Gastrocnemius medialis (tissue), 4 donors: ENCODE data around the gene TIPARP. TPM values are rescaled to one million over a fixed set of nuclear protein-coding genes. Genes with fewer than 3 reads are reported as not detected.

ENCODE experiments used
- ATAC-seq, 2 donors: fragments of 150-250 bp; one replicate each; pipeline ENCODE4 v1.9.1; 2016
- DNase-seq, 2 donors: peaks; one replicate each; pipeline ENCODE4 v3.0.0-alpha.2; 2019
- H3K27ac ChIP-seq, 4 donors: fragments of 200-600 bp; sonication (generic); 1 replicate in 1 of 4; 2 replicates in 3 of 4; pipeline ENCODE4 v1.5.1; 2016 to 2018; ENCODE audit warnings: mild to moderate bottlenecking in 2 of 4, moderate library complexity in 1 of 4
- H3K27me3 ChIP-seq, 3 donors: fragments of 200-600 bp; sonication (generic) in 2 of 3; 1 replicate in 1 of 3; 2 replicates in 2 of 3; pipeline versions ENCODE4 v1.5.1 to v1.6.0; 2016 to 2019; ENCODE audit warnings: mild to moderate bottlenecking in 1 of 3, moderate library complexity in 1 of 3
- H3K36me3 ChIP-seq, 2 donors: fragments of 200-600 bp; sonication (generic) in 1 of 2; one replicate each; pipeline ENCODE4 v1.5.1; 2017 to 2018
- H3K4me1 ChIP-seq, 2 donors: fragments of 200-600 bp; sonication (generic) in 1 of 2; one replicate each; pipeline ENCODE4 v1.5.1; 2016 to 2017; ENCODE audit warnings: mild to moderate bottlenecking in 2 of 2
- H3K4me3 ChIP-seq, 4 donors: fragments of 200-600 bp; sonication (generic) in 3 of 4; 1 replicate in 1 of 4; 2 replicates in 3 of 4; pipeline ENCODE4 v1.5.1; 2016 to 2019; ENCODE audit warnings: mild to moderate bottlenecking in 2 of 4
- H3K9me3 ChIP-seq, 3 donors: fragments of 200-600 bp; sonication (generic) in 2 of 3; 1 replicate in 1 of 3; 2 replicates in 2 of 3; pipeline ENCODE4 v1.5.1; 2016 to 2019
- CTCF ChIP-seq, 5 experiments: fragments of 450-650 bp in 3 of 5; fragments of 200-600 bp in 2 of 5; sonication (generic) in 2 of 5; IDR thresholded peaks in 4 of 5; conservative IDR thresholded peaks in 1 of 5; 1 replicate in 4 of 5; 2 replicates in 1 of 5; pipeline ENCODE4 v1.5.1; 2016 to 2019; ENCODE audit warnings: antibody characterized with exemption in 5 of 5, mild to moderate bottlenecking in 3 of 5, moderate library complexity in 3 of 5
- POLR2A ChIP-seq, 2 donors: fragments of 450-650 bp; IDR thresholded peaks; one replicate each; pipeline ENCODE4 v1.6.1; 2017; ENCODE audit warnings: antibody characterized with exemption in 2 of 2, mild to moderate bottlenecking in 2 of 2, moderate library complexity in 2 of 2
- in situ Hi-C, 4 donors: fragments of 200-750 bp; cut with MboI; loops; one replicate each; pipeline versions ENCODE4 v1.15.0 to v1.8.0; 2017; ENCODE audit warnings: low sequenced_read_pairs in 4 of 4
- intact Hi-C: fragments of 100-400 bp; cut with DNase I; formaldehyde crosslinking; loops from one replicate; pipeline ENCODE4 v1.15.1; 2023; ENCODE audit warnings: low total_unique reads
- total RNA-seq, 4 donors: library from RNA; depleted of rRNA; stranded (reverse); fragments of >200 nt; gene quantifications; one replicate each; pipeline versions ENCODE4 v1.1.0 to v1.2.3, GENCODE V29; 2016

The TIPARP gene
- total RNA-seq, 4 donors from 2014 or later, result 16.0 to 50.2 (median 31.7) TPM

- DNase-seq, result no peak
- intact Hi-C loops (no loop called here), in situ Hi-C loops (no loop called here)
- Histone ChIP-seq H3K27me3 (no peaks in the 10 kb centered on the region), H3K36me3 (no peaks in the 10 kb centered on the region), H3K27ac (no peak overlapping the region), H3K9me3 (no peaks in the 10 kb centered on the region), H3K4me3 (no peak overlapping the region), H3K4me1 (peaks cover 17 to 34% of the 10 kb centered on the region in 2 donors)
- ATAC-seq, result no peak
- TF ChIP-seq CTCF (IDR thresholded peaks at IDR 0.05 in 4 of 5, conservative IDR thresholded peaks at IDR 0.05 in 1 of 5) (no peak), POLR2A (IDR thresholded peaks at IDR 0.05) (no peak)
Observed at GRCh38 chr3:156633335-156633734, 41.1 kb upstream of the TIPARP start.

- intact Hi-C loops, result no loop called here
- ATAC-seq, result no peak
- in situ Hi-C loops, result no loop called here
- H3K4me1 ChIP-seq, result peaks cover 9 to 17% of the 10 kb centered on the region in 2 donors
- no peak overlapping the region for H3K27ac ChIP-seq
- no peak for DNase-seq
- H3K36me3 ChIP-seq, result no peaks in the 10 kb centered on the region
- H3K9me3 ChIP-seq, result no peaks in the 10 kb centered on the region
- H3K4me3 ChIP-seq, result no peak overlapping the region
- no peaks in the 10 kb centered on the region for H3K27me3 ChIP-seq
- TF ChIP-seq POLR2A (IDR thresholded peaks at IDR 0.05), result no peak
- TF ChIP-seq CTCF (IDR thresholded peaks at IDR 0.05 in 4 of 5, conservative IDR thresholded peaks at IDR 0.05 in 1 of 5), result no peak
Observed at GRCh38 chr3:156635034-156635433, 39.4 kb upstream of the TIPARP start.

- intact Hi-C loops, result no loop called here
- no peak overlapping the region for H3K27ac ChIP-seq
- no peak for DNase-seq
- peaks cover 0 to 8% of the 10 kb centered on the region in 2 donors for H3K4me1 ChIP-seq
- ATAC-seq, result no peak
- no peaks in the 10 kb centered on the region for H3K27me3 ChIP-seq
- TF ChIP-seq POLR2A (IDR thresholded peaks at IDR 0.05) (no peak), CTCF (IDR thresholded peaks at IDR 0.05 in 4 of 5, conservative IDR thresholded peaks at IDR 0.05 in 1 of 5) (no peak)
- in situ Hi-C loops, result no loop called here
- no peaks in the 10 kb centered on the region for H3K36me3 ChIP-seq
- no peaks in the 10 kb centered on the region for H3K9me3 ChIP-seq
- H3K4me3 ChIP-seq, result no peak overlapping the region
Observed at GRCh38 chr3:156635973-156636372, 38.4 kb upstream of the TIPARP start.

- no peaks in the 10 kb centered on the region for H3K9me3 ChIP-seq
- no peak overlapping the region for H3K4me3 ChIP-seq
- TF ChIP-seq CTCF (IDR thresholded peaks at IDR 0.05 in 4 of 5, conservative IDR thresholded peaks at IDR 0.05 in 1 of 5) (no peak), POLR2A (IDR thresholded peaks at IDR 0.05) (no peak)
- peaks cover 7 to 14% of the 10 kb centered on the region in 2 donors for H3K4me1 ChIP-seq
- DNase-seq (no peak), ATAC-seq (no peak)
- H3K36me3 ChIP-seq, result no peaks in the 10 kb centered on the region
- in situ Hi-C loops (no loop called here), intact Hi-C loops (no loop called here)
- no peak overlapping the region for H3K27ac ChIP-seq
- H3K27me3 ChIP-seq, result no peaks in the 10 kb centered on the region
Observed at GRCh38 chr3:156637480-156638022, 36.8 kb upstream of the TIPARP start.

- intact Hi-C loops, result no loop called here
- TF ChIP-seq CTCF (IDR thresholded peaks at IDR 0.05 in 4 of 5, conservative IDR thresholded peaks at IDR 0.05 in 1 of 5) (no peak), POLR2A (IDR thresholded peaks at IDR 0.05) (no peak)
- in situ Hi-C loops, result no loop called here
Observed at GRCh38 chr3:156638271-156638670, 36.1 kb upstream of the TIPARP start.

More at GRCh38 chr3:156638271-156638670, 36.1 kb upstream of the TIPARP start:
- DNase-seq, result no peak
- H3K4me1 ChIP-seq, result peaks cover 13 to 21% of the 10 kb centered on the region in 2 donors
- H3K36me3 ChIP-seq, result no peaks in the 10 kb centered on the region
- H3K9me3 ChIP-seq, result no peaks in the 10 kb centered on the region
- H3K27me3 ChIP-seq, result no peaks in the 10 kb centered on the region
- H3K27ac ChIP-seq, result no peak overlapping the region
- H3K4me3 ChIP-seq, result no peak overlapping the region
- ATAC-seq, result no peak
